HK-2 (cell line): Measurements from ENCODE around the gene KIF26A.

ENCODE experiments used
- DNase-seq: peaks from one replicate; pipeline ENCODE4 v3.0.0-alpha.2; 2018; ENCODE audit not compliant: unreplicated experiment

The KIF26A gene

DNA sequence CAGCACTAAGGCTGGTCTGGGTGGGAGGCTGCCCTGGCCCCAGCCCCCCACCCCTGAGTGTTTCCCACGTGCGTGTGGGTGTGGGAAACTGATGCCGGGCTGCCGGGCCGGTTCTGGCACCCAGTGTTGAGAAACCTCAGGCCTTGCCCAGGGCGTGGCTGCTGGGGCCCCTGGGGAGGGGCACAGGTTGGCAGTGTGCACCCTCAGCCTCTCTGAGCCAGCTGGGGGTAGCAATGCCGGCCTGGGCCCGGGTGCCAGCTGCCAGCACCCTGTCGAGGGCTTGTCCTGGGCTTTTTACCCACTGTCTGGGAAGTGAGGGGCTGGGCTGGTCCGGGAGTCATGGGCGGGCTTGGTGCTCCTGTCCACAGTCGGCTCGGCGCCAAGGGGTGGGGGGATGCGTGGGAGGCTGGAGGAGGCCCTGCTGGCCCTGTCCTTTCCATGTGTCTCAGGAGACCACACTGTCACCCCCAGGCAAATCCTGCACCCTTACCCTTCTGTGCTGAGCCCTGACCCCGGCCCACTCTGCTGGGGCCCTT is 37.2 kb upstream of the KIF26A start:
- no peak for DNase-seq

DNA sequence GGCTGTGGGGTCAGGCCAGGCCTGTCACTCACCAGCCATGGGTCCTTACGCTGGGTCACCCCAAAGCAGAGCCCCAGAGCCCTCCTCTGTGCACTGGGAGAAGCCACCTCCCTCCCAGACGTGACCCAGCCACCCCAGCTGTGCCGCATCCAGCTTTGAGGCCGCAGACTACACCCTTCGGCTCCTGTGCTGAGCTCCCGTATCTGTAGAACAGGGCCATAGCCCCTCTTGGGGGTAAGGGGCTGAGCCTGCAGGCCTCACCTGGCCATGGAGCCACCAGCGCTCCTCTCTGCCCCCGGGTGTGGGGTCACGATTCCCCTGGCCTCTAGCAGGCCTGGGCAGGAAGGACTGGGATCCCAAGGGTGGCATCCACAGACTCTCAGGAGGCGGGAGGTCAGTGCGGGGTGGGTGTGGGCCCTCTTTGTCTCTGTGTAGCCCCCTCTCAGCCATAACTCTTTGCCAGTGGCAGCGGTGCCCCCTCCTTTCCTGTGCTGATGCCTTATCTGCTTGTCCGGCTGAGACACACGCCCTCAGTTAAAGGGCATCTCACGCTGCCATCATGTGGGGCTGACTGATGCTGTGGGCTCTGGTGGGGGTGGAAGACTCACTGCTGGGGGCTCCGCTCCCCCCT is 36.6 kb upstream of the KIF26A start:
- DNase-seq: no peak

DNA sequence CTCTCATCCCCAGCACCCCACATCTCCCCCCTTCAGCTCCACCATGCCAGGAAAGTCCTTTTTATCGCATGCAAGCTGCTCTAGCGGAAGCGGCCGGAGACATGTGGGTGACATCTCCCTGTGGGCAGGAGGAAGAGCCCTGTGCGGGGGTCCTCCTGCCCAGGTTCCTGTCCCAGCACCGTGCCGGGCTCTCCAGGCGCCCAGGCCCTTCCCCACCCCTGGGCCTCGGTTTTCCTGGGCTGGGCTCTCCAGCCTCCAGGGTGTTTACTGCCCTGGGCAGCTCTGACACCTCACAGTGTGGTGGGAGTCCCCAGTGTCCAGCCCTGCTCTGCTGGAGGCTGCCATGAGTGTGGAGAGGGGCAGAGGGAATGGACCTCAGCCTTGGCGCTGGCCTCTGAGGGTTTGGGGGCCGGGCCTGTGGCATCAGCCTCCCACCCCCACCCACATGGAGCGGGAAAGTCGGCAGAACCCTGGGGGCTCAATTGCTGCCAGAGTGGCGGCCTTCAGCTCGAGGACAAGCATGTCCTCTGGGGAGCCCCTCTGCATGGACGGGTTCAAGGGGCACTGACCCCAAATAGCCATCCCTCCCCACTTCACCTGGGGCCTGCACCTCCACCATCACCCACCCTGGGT is 36.0 kb upstream of the KIF26A start:
- DNase-seq: no peak

DNA sequence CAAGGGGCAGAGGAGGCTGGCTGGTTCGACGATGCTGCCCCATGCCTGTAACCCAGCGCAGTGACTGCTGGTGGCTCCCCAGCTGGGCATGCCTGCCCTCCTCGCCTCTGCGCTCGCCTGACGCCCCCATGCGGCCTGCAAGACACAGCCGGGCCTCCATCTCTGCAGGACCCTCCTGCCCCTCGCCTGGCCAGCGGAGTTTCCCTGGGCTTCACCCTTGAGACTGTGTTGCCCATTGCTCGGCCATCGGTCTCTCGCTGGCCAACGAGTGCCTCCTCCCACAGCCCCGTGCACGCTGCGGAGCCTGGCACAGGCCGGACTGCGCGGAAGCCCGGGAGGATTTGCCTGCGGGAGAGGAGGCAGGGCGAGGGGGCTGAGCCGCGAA is 35.3 kb upstream of the KIF26A start:
- DNase-seq: no peak

DNA sequence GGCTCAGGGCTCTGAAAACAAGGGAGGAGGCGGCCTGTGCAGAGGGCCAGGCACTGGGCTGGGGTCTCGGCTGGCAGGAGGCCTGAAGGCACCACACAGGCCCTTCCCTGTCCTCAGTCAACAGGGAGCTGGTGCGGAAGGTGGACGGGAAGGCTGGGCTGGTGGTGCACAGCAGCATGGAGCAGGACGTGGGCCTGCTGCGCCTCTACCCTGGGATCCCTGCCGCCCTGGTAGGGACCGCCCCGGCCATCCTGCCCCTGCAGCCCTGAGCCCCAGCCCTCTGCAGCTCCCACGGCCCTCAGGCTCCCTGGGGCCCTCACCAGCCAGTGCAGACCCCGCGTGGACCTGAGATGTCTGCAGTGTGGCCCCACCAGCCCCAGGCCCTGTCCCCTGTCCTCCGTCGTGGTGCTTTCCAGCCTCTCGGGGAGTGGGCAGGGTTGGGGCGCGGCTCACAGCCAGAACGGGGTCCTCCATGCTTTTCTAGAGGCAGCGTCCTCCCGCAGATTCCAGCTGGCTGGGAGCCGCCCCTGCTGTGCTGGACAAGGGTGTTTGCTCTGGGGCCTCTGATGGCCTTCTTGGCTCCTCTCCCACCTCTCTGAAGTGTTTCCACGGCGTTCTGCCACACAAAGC is 34.8 kb upstream of the KIF26A start:
- DNase-seq: no peak

DNA sequence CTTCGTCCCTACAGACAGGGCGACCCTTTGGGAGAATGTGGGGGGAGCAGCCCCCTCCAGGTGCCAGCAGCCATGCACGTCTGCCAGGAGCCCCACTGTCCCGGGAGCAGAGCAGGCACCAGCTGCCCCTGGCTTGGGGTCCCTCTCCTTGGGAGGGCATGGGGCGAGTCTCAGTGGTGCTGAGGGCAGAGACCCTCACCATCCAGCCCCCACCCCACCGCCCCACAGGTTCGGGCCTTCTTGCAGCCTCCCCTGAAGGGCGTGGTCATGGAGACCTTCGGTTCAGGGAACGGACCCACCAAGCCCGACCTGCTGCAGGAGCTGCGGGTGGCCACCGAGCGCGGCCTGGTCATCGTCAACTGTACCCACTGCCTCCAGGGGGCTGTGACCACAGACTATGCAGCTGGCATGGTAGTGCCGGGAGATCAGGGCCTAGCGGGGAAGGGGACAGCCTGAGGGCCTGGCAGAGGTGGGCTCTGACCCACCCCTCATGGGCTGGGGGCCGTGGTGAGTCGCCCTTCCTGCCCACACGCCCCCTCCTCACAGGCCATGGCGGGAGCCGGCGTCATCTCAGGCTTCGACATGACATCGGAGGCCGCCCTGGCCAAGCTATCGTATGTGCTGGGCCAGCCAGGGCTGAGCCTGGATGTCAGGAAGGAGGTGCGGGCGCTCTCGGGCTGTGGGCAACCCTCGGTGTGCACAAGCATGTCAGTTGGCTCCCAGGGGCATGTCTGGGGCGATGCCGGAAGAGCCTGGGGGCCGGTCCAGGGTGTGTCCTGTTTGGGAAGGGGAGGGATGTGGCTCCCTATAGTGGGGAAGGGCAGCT is 34.1 kb upstream of the KIF26A start:
- DNase-seq: no peak

DNA sequence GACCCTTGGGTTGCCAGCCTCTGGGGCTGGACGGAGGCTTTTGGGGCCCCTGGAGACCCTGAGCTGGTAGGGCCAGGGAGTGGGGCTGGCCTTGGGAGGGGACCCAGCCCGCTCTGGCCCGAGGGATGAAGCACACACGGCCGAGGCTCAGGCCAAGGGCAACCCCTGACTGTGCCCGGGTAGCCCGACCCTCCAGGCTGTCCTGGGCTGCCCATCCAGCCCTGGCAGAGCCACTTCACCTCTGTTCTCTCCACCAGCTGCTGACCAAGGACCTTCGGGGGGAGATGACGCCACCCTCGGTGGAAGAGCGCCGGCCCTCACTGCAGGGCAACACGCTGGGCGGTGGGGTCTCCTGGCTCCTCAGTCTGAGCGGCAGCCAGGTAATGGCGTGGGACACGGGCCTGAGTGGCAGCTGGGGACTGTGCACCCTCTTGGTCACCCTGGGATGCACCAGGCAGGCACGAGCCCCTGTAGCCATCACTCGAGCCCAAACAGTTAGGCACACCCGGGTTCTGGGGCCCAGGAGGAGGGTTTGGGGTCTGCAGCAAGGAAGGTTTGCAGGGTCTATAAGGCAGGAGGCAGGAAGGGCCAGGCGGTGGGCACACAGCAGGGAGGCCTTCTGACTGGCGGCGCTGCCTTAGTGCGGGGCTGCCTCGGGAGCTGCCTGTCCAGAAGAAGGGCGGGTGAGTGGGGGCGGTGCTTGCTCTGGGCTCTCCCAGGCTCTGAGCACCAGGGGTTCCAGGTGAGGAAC is 33.1 kb upstream of the KIF26A start:
- DNase-seq: no peak

DNA sequence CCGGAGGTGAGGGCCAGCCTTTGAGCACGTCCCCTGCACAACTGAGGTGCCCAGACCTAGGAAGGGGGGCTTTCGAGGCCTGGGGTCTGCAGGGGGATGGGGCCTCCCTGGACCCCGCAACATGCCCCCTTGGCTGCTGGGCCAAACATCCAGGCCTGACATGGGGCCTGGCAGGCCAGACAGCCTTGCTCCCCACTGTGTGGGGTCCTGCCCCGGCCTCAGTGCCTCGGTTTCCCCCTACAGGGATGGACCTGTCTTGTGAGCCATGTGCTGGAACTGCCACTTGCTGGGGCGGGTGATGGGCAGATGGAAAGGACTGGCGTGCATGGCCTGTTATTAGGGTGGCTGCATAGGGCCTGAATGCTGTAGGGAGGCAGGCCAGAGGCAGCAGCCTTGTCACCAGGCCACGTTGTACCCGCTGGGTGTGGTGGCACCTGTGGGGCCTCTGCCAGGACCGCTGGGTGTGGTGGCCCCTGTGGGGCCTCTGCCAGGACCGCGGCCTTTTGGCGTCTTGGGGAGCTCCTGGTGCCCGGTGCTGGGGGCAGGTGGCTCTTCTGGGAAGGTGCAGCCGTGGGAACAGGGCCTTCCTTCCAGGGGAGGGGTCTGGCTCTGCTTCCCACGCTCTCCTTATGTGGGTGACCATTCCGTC is 32.4 kb upstream of the KIF26A start:
- no peak for DNase-seq

DNA sequence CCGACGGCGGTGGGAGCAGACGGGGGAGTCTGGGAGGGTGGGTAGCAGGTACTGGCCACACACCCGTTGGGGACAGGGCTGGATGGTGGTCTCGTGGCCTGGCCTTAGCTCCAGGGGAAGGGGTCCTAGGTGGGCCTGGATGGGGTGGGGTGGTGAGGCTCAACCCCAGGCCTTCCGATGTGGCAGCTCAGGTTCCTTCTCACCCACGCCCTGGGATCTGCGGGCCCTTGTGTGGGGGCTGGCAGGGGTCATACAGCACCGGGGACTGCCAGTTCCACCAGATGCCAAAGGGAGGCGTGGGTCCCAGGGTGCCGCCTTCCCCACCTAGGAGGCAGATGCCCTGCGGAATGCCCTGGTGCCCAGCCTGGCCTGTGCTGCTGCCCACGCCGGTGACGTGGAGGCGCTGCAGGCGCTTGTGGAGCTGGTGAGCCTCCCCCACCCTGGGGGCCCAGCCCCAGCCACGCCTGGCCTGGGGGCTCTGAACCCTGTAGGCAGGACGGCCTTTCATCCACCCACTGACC is 31.9 kb upstream of the KIF26A start:
- DNase-seq: no peak

DNA sequence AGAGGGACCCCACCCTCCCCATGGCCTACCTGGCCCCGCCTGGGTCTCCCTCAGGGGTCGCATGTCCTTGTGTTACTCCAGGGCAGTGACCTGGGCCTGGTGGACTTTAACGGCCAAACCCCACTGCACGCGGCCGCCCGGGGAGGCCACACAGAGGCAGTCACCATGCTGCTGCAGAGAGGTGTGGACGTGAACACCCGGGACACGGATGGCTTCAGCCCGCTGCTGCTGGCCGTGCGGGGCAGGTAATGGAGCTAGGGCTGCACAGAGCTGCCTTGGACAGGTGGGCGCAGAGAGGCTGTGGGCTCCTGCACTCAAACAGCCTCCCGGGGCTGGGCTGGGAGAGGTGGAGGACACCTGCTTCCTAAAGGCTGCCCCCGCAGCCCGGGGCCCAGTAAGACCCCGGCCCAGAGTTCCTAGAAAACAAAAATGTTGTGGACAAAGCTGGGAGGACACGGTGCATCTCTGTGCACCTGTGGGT is 31.2 kb upstream of the KIF26A start:
- no peak for DNase-seq

DNA sequence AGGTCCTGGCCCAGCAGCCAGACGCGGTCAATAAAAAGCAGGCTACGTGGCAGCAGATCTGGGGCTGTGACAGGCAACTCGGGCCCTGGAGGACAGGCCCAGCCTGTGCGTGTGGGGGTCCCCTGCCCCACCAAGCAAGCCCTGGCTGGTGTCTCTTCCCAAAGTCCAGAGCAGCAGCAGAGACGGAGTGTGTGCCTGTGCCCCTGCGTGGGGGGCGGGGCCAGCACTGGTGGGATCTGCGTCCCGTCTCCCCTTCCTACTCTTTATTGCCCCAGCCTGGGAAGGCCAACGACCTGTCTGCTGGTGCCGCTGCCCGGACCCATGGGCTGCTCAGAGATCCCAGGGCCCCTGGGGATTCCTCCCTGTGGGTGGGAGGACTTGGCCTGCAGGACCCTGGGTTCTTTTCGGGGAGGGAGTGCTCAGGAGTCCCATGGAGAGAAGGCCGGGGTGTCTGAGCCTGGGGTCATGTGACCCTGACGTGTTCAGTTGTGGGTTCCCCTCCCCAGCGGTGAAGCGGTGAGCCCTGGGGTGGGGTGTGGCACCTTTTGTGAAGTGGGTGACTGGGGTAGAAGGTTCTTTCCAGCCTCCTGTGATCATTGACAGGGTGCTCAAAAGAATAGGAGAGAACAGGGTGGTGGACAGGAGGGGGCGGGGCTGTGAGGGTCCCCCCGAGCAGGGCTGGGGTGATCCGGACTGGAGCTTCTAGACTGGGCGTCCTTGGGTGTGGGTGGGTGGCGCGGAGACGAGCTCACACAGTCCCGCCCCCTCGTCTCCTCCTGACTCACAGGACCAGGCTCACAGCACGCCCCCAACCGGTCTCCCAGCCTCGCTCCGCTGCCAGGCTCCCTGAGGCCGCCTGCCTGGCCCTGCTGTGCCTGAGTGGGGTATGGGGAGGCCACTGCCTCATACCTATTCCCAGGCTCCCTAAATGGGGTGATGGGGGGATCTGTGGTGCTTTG is 30.5 kb upstream of the KIF26A start:
- DNase-seq: no peak

DNA sequence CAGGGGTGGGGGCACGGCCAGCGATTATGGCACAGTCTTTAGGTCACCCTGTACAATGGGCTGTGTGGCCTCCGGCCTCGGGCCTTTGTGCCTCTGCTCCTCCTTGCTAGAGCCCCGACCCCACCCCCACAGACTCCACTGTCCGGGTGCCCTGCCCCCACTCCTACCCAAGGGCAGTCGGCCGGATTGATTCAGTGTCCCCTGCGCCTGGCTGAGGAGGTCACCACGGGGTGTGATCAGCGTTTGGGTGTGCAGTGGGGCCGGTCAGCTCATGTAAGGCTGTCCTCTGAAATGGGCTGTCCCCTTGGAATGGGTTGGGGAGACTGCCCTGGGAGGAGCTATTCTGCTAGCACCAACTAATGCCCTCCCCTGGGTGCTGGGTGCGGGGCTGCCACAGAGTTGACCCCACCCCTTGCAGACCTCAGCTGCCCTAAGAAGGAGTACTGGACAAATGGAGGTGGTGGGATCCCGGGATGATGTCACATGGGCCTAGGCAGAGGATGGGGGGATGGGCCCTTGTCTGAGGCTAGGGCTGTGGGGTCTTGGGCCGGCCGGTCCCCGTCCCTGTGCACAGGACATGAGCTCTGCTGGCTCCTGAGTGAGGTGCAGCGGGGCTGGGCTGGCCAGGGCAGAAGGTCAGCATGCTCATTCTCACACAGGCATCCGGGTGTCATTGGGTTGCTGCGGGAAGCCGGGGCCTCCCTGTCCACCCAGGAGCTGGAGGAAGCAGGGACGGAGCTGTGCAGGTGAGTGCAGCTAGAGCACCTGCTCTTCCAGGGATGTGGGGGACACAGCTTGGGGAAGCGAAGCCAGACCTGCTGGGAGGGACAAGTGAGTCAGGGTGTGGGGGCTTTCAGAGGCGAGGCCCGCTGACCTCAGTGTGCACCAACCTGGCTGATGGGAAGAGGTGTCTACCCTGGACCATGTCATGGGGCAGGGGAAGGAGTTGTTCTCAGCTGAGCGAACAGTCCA is 29.5 kb upstream of the KIF26A start:
- no peak for DNase-seq

DNA sequence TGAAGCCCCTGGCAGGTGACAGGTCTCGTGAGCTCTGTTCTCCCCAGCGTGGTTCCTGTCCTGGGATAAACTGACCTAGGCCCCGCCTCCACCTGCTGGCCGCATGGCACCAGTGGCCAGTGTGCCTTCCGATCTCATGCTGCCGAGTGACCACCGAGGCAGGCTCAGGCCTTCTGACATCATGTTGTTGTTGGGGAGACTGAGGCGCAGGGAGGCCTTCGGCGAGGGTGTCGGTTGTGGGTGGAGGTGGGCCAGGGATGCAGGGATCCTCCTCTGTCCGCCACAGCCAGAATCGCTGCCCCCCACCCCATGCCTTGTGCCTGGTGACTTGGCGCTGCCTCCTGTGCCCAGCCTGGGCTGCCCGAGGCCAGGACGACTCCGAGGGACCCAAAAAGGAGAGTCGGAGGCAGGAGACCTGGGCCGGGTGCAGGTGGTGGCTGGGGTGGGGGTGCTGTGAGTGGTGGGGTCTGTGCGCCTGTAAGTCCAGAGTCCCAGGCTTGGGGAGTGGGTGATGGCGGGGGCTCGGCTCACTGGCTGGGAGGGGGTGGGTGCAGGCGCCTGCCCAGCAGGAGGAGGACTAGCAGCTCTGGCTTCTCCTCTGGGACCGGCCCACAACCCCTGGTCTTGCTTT is 28.5 kb upstream of the KIF26A start:
- no peak for DNase-seq

DNA sequence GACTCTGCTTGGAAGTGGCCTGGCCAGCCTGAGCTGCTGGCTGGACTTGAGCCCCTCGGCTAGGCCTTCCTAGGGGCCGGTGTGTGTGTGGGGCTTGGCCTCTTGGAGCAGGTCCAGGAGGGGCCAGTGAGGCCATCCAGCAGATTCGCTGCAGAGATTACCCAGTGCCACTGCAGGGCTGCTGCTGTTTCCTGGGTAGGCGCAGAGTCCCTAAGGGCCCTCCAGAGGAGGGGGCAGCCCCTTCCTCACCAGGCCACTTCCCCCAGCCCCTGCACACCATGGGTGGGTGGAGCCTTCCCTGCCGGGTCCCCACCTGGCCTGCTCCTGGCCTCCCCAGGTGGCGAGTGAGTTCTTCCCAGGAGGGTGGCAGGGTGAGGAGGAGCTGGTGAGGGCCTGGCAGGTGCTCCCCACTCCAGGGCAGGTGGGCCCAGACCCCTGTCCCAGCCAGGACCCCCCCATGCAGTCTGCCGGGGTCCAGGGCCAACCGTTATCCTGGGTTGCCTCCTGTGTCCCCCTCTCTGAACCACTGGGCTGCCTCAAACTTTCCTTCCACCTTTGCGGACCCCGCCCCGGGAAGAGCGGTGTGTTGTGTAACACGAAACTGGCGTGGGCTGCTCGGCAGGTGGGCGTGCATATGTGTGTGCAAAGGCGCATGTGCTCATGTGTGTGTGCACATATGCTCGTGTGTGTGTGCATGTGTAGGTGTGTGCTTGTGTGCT is 27.7 kb upstream of the KIF26A start:
- DNase-seq: no peak

DNA sequence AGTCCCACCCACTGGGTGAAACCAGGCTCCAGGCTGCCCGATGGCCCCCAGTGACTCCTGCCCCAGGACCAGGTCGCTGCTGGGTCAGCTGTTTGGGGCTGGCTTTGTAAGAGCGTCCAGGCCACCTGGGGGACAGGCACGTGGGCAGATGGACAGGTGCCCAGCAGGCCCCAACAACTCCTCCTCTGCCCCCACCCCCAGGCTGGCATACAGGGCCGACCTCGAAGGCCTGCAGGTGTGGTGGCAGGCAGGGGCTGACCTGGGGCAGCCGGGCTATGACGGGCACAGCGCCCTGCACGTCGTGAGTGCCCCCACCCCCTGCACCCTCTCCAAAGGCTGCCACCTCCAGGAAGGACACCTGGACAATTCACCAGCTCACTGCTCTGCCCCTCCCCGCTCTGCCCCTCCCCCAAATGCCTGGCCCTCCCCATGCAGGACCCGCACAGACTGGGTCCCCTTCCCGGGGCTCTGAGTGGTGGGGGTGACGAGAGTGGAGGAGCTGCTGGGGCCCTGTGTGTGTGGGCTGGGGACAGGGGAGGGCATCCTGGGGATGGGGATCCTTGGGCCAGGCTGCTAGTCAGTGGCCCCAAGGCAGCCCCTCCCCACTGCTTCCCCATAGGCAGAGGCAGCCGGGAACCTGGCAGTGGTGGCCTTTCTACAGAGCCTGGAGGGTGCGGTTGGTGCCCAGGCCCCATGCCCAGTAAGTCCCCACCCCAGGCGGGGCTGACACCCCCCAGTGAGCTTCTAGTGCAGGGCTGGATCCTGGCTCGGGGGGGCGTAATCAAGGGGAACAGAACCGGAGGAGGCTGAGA is 26.9 kb upstream of the KIF26A start:
- DNase-seq: no peak

DNA sequence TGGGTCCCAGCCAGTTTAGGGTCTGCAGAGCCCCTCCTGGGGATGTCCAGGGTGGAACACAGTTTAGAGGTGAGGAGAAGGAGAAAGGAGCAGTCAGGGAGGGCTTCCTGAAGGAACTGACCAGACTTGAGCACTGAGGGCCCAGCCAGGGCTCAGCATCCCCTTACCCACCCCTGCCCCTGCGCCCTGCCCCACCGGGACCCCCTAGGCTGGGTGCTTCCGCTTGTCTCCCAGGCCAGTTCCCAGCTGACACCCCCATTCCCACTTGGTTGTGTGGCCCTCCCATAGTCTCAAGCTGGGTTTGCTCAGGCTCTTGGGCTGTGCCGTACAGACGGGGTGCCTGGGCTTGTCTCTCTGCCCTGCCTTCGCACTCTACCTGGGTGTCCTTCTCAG is 26.3 kb upstream of the KIF26A start:
- no peak for DNase-seq
